HepG2 (cell line): Measurements from ENCODE around the gene DRC7. TPM values are rescaled to one million over a fixed set of nuclear protein-coding genes. Genes with fewer than 3 reads are reported as not detected.

Experiments
- MAX ChIP-seq: IDR thresholded peaks from 2 replicates; pipeline ENCODE4 v1.6.1; 2012; ENCODE audit warnings: inconsistent platforms
- PRDM10 ChIP-seq: sonication (generic); formaldehyde crosslinking; IDR thresholded peaks from 2 replicates; pipeline ENCODE4 v1.4.0; 2020; ENCODE audit warnings: low read depth, missing genetic modification reagents
- SNAPC2 ChIP-seq: sonication (generic); formaldehyde crosslinking; IDR thresholded peaks from 2 replicates; pipeline ENCODE4 v1.8.1; 2022; ENCODE audit warnings: mild to moderate bottlenecking, missing genetic modification reagents
- SYNCRIP ChIP-seq: fragments of 200-400 bp; formaldehyde crosslinking; IDR thresholded peaks from 2 replicates; pipeline ENCODE4 v1.6.1; 2018; ENCODE audit warnings: mild to moderate bottlenecking, low read depth, low read length; ENCODE audit not compliant: insufficient read depth
- ZNF512 ChIP-seq: sonication (generic); formaldehyde crosslinking; IDR thresholded peaks from 2 replicates; pipeline ENCODE4 v1.4.0; 2020; ENCODE audit warnings: mild to moderate bottlenecking, missing genetic modification reagents
- ZNF7 ChIP-seq: IDR thresholded peaks from 2 replicates; pipeline ENCODE4 v1.6.1; 2016; ENCODE audit warnings: missing biosample characterization, missing genetic modification reagents
- ZNF816 ChIP-seq: sonication (generic); formaldehyde crosslinking; IDR thresholded peaks from 2 replicates; pipeline ENCODE4 v1.8.0; 2022; ENCODE audit warnings: missing genetic modification reagents, mild to moderate bottlenecking, borderline replicate concordance
- polyA plus RNA-seq, 8 experiments: library from polyadenylated mRNA; depleted of rRNA in 3 of 8; stranded (reverse) in 7 of 8; unstranded in 1 of 8; fragments of >200 nt; fragmentation: Illumina TruSeq in 4 of 8; extraction: Trizol in 4 of 8; gene quantifications; 2 replicates each; pipeline versions ENCODE4 v1.2.1 to v1.2.3, GENCODE V29; 2011 to 2016; ENCODE audit warnings: low read depth in 4 of 8, missing spikeins in 1 of 8, mixed read lengths in 1 of 8; ENCODE audit not compliant: insufficient read depth in 1 of 8
- total RNA-seq, 5 experiments: library from RNA; depleted of rRNA; stranded (reverse); fragments of >200 nt; fragmentation: Illumina TruSeq; extraction: Trizol; gene quantifications; 2 replicates each; pipeline ENCODE4 v1.2.3, GENCODE V29; 2016; ENCODE audit warnings: low read depth in 1 of 5

Gene DRC7
- total and polyA plus RNA-seq, 2 of the 13 experiments (the other 11 are each of a cell fraction or from before 2014, with no cell fraction given): 2.7 to 3.4 TPM

- no peak for TF ChIP-seq PRDM10 (CRISPR knock-in tag)
- no peak for TF ChIP-seq SNAPC2 (CRISPR knock-in tag)
- no peak for TF ChIP-seq MAX
- no peak for TF ChIP-seq ZNF512
- no peak for TF ChIP-seq ZNF816 (CRISPR knock-in tag)
- no peak for TF ChIP-seq ZNF7 (CRISPR knock-in tag)
- TF ChIP-seq SYNCRIP: no peak
These were observed 8.9 kb downstream of the DRC7 start (continued) for GRCh38 chr16:57703416-57704010.
